H1 (cell line): ENCODE measurements around the gene PYGL. TPM values are rescaled to one million over a fixed set of nuclear protein-coding genes. Genes with fewer than 3 reads are reported as not detected.

Experiments used
- CTCF ChIA-PET: fragments of 300-600 bp; sonication (Branson Sonifier 250); formaldehyde crosslinking; loops from one replicate; lab custom pipeline; 2021; ENCODE audit not compliant: partially characterized antibody; lab: Charles Lee
- POLR2A ChIA-PET: fragments of 300-600 bp; sonication (Branson Sonifier 250); formaldehyde crosslinking; loops from one replicate; lab custom pipeline; 2021; ENCODE audit warnings: inconsistent platforms; ENCODE audit not compliant: partially characterized antibody; lab: Charles Lee
- DNase-seq, 2 experiments: peaks; one replicate each; pipeline versions ENCODE4 v3.0.0 to v3.0.0-alpha.2; 2010 to 2022; ENCODE audit warnings: low spot score in 2 of 2, low read depth in 1 of 2, mixed read lengths in 1 of 2
- FAIRE-seq: peaks from 2 replicates; lab custom pipeline; 2011; peaks lifted over from hg19 to GRCh38; lab: Jason Lieb, UNC
- H2AFZ ChIP-seq: 2 replicates; pipeline ENCODE4 v1.8.1; 2012; ENCODE audit warnings: low read length, inconsistent platforms
- H2AK5ac ChIP-seq: 2 replicates; pipeline ENCODE4 v1.6.1; 2013; ENCODE audit warnings: low read depth, low read length
- H2BK120ac ChIP-seq: replicated peaks from 2 replicates; pipeline ENCODE3; 2013; ENCODE audit warnings: low read depth, low read length, inconsistent platforms
- H2BK12ac ChIP-seq: 2 replicates; pipeline ENCODE4 v1.6.1; 2013; ENCODE audit warnings: low read depth, low read length
- H2BK15ac ChIP-seq: 2 replicates; pipeline ENCODE4 v1.6.1; 2013; ENCODE audit warnings: low read length
- H2BK20ac ChIP-seq: 2 replicates; pipeline ENCODE4 v1.6.1; 2013; ENCODE audit warnings: low read length
- H2BK5ac ChIP-seq: 2 replicates; pipeline ENCODE4 v1.6.1; 2013; ENCODE audit warnings: low read depth, low read length
- H3K14ac ChIP-seq: 2 replicates; pipeline ENCODE4 v1.6.1; 2013; ENCODE audit warnings: inconsistent platforms; ENCODE audit not compliant: insufficient read length
- H3K18ac ChIP-seq: 2 replicates; pipeline ENCODE4 v1.6.1; 2013; ENCODE audit warnings: low read length; ENCODE audit errors: extremely low read depth
- H3K23ac ChIP-seq: 2 replicates; pipeline ENCODE4 v1.6.1; 2013; ENCODE audit warnings: inconsistent platforms; ENCODE audit not compliant: insufficient read length
- H3K23me2 ChIP-seq: 2 replicates; pipeline ENCODE4 v1.6.1; 2013; ENCODE audit warnings: low read depth, low read length
- H3K27ac ChIP-seq: 2 replicates; pipeline ENCODE4 v1.6.1; 2011; ENCODE audit warnings: low read depth, low read length, inconsistent platforms
- H3K27me3 ChIP-seq, 4 experiments: replicated peaks in 1 of 4; 1 replicate in 1 of 4; 2 replicates in 3 of 4; pipeline versions ENCODE4 v1.6.1 to v1.8.1; 2011 to 2013; ENCODE audit warnings: low read length in 3 of 4, mild to moderate bottlenecking in 3 of 4, inconsistent platforms in 2 of 4, mixed read lengths in 2 of 4, moderate library complexity in 1 of 4; ENCODE audit not compliant: control insufficient read depth in 3 of 4, insufficient read depth in 3 of 4; ENCODE audit errors: extremely low read depth in 1 of 4
- H3K36me3 ChIP-seq, 4 experiments: 2 replicates each; pipeline versions ENCODE4 v1.6.1 to v1.8.1; 2011 to 2013; ENCODE audit warnings: mild to moderate bottlenecking in 4 of 4, low read length in 3 of 4, moderate library complexity in 2 of 4, control low read depth in 1 of 4, inconsistent platforms in 1 of 4; ENCODE audit not compliant: insufficient read depth in 4 of 4, control insufficient read depth in 2 of 4
- H3K4ac ChIP-seq: replicated peaks from 2 replicates; pipeline ENCODE3; 2013; ENCODE audit warnings: low read length, low read depth, mixed read lengths, inconsistent platforms; ENCODE audit not compliant: insufficient read length
- H3K4me1 ChIP-seq, 4 experiments: replicated peaks in 1 of 4; 1 replicate in 1 of 4; 2 replicates in 3 of 4; pipeline versions ENCODE4 v1.6.1 to v1.8.1; 2011 to 2013; ENCODE audit warnings: low read length in 3 of 4, inconsistent platforms in 2 of 4, mixed read lengths in 1 of 4; ENCODE audit not compliant: insufficient read depth in 4 of 4, control insufficient read depth in 3 of 4
- H3K4me2 ChIP-seq, 2 experiments: 2 replicates each; pipeline versions ENCODE4 v1.6.1 to v1.8.1; 2011 to 2013; ENCODE audit warnings: low read depth in 2 of 2, low read length in 2 of 2, control low read depth in 1 of 2, inconsistent platforms in 1 of 2, mild to moderate bottlenecking in 1 of 2; ENCODE audit not compliant: insufficient read depth in 1 of 2
- H3K4me3 ChIP-seq, 4 experiments: fragments of 200-600, 300-600 bp in 1 of 4; sonication (generic), shearing (Covaris generic), sonication (Bioruptor Twin) in 1 of 4; 2 replicates each; pipeline versions ENCODE4 v1.5.1 to v1.8.1; 2011 to 2016; ENCODE audit warnings: low read length in 4 of 4, low read depth in 3 of 4, control low read depth in 2 of 4, inconsistent platforms in 2 of 4, mild to moderate bottlenecking in 2 of 4, mixed read lengths in 1 of 4, moderate library complexity in 1 of 4; ENCODE audit not compliant: insufficient read depth in 2 of 4; ENCODE audit errors: extremely low read depth in 1 of 4
- H3K56ac ChIP-seq: replicated peaks from 2 replicates; pipeline ENCODE3; 2013; ENCODE audit warnings: low read depth, mild to moderate bottlenecking, mixed read lengths, low read length, inconsistent platforms; ENCODE audit not compliant: insufficient read length
- H3K79me1 ChIP-seq: 2 replicates; pipeline ENCODE4 v1.6.1; 2013; ENCODE audit warnings: low read depth, low read length, control low read depth
- H3K79me2 ChIP-seq, 2 experiments: 2 replicates each; pipeline versions ENCODE4 v1.6.1 to v1.8.1; 2012 to 2013; ENCODE audit warnings: low read length in 2 of 2, mild to moderate bottlenecking in 2 of 2, inconsistent platforms in 1 of 2; ENCODE audit not compliant: insufficient read depth in 2 of 2, control insufficient read depth in 1 of 2
- H3K9ac ChIP-seq, 4 experiments: replicated peaks in 1 of 4; 1 replicate in 1 of 4; 2 replicates in 3 of 4; pipeline versions ENCODE4 v1.6.1 to v1.8.1; 2011 to 2013; ENCODE audit warnings: low read depth in 3 of 4, low read length in 3 of 4, control low read depth in 2 of 4, mild to moderate bottlenecking in 2 of 4, moderate library complexity in 2 of 4, inconsistent platforms in 1 of 4; ENCODE audit errors: extremely low read depth in 1 of 4
- H3K9me3 ChIP-seq, 2 experiments: 2 replicates each; pipeline versions ENCODE4 v1.6.1 to v1.8.1; 2012 to 2013; ENCODE audit warnings: mild to moderate bottlenecking in 2 of 2, moderate library complexity in 2 of 2, control low read depth in 1 of 2, inconsistent platforms in 1 of 2, low read depth in 1 of 2, low read length in 1 of 2, mixed read lengths in 1 of 2; ENCODE audit not compliant: insufficient read depth in 2 of 2
- H4K20me1 ChIP-seq, 2 experiments: replicated peaks in 1 of 2; 2 replicates each; pipeline versions ENCODE3 to v1.8.1; 2011 to 2013; ENCODE audit warnings: inconsistent platforms in 2 of 2, low read length in 2 of 2, mild to moderate bottlenecking in 1 of 2; ENCODE audit not compliant: insufficient read depth in 2 of 2, control insufficient read depth in 1 of 2
- H4K5ac ChIP-seq: 2 replicates; pipeline ENCODE4 v1.6.1; 2013; ENCODE audit warnings: low read length, low read depth, mixed read lengths, inconsistent platforms; ENCODE audit not compliant: insufficient read length
- H4K8ac ChIP-seq: 2 replicates; pipeline ENCODE4 v1.8.0; 2013; ENCODE audit warnings: mild to moderate bottlenecking, moderate library complexity, low read length, inconsistent platforms; ENCODE audit not compliant: insufficient read depth; ENCODE audit errors: extremely low read depth
- H4K91ac ChIP-seq: replicated peaks from 2 replicates; pipeline ENCODE3; 2013; ENCODE audit warnings: low read length, mixed read lengths, inconsistent platforms; ENCODE audit not compliant: insufficient read length
- CBX5 ChIP-seq: fragments of 300-800, 300-1000 bp; sonication (generic); IDR thresholded peaks from 2 replicates; pipeline ENCODE4 v1.7.1; 2016; ENCODE audit warnings: antibody characterized with exemption, low read length, low read depth
- CREB1 ChIP-seq: IDR thresholded peaks from 2 replicates; pipeline ENCODE4 v1.6.1; 2012; ENCODE audit warnings: inconsistent platforms
- EP300 ChIP-seq, 2 experiments: IDR thresholded peaks; 1 replicate in 1 of 2; 2 replicates in 1 of 2; pipeline ENCODE4 v1.6.1; 2011 to 2012; ENCODE audit warnings: low read depth in 2 of 2, low read length in 2 of 2, mild to moderate bottlenecking in 2 of 2, borderline replicate concordance in 1 of 2, inconsistent platforms in 1 of 2, moderate library complexity in 1 of 2
- FOSL1 ChIP-seq: IDR thresholded peaks from 2 replicates; pipeline ENCODE4 v1.6.1; 2011; ENCODE audit warnings: mild to moderate bottlenecking, low read depth, low read length, moderate library complexity; ENCODE audit not compliant: insufficient read depth
- HDAC2 ChIP-seq, 2 experiments: fragments of 300-600 bp in 1 of 2; sonication (generic) in 1 of 2; IDR thresholded peaks; 2 replicates each; pipeline ENCODE4 v1.6.1; 2011 to 2012; ENCODE audit warnings: low read depth in 2 of 2, low read length in 2 of 2, mild to moderate bottlenecking in 2 of 2, moderate library complexity in 2 of 2, borderline replicate concordance in 1 of 2, inconsistent platforms in 1 of 2
- KDM1A ChIP-seq: fragments of 200-600, 300-600 bp; sonication (generic); IDR thresholded peaks from 2 replicates; pipeline ENCODE4 v1.7.1; 2016; ENCODE audit warnings: mild to moderate bottlenecking, low read length, borderline replicate concordance
- MAX ChIP-seq: IDR thresholded peaks from 2 replicates; pipeline ENCODE4 v1.6.1; 2012; ENCODE audit warnings: inconsistent platforms
- POLR2AphosphoS5 ChIP-seq: IDR thresholded peaks from 2 replicates; pipeline ENCODE4 v1.6.1; 2011; ENCODE audit warnings: low read depth, low read length
- POU5F1 ChIP-seq: IDR thresholded peaks from 2 replicates; pipeline ENCODE4 v1.6.1; 2011; ENCODE audit warnings: low read depth, mild to moderate bottlenecking, low read length, moderate library complexity
- SAP30 ChIP-seq: fragments of 300-600 bp; sonication (generic); IDR thresholded peaks from 2 replicates; pipeline ENCODE4 v1.7.1; 2012; ENCODE audit warnings: low read length, moderate library complexity, mild to moderate bottlenecking, inconsistent platforms; ENCODE audit not compliant: insufficient read depth, insufficient replicate concordance
- SIX5 ChIP-seq: IDR thresholded peaks from 2 replicates; pipeline ENCODE4 v1.6.1; 2011; ENCODE audit warnings: mild to moderate bottlenecking, low read depth, low read length
- TAF1 ChIP-seq: IDR thresholded peaks from 2 replicates; pipeline ENCODE4 v1.6.1; 2011; ENCODE audit warnings: mild to moderate bottlenecking, low read depth, low read length
- ZNF274 ChIP-seq: IDR thresholded peaks from 2 replicates; pipeline ENCODE4 v1.7.0; 2012; ENCODE audit warnings: low read length, borderline replicate concordance; ENCODE audit errors: extremely low read depth
- WGBS, 2 experiments: shearing (Covaris generic) in 1 of 2; methylation state at CpG; one replicate each; pipeline versions ENCODE4 v1.1.6 to v1.1.7; 2013 to 2015; ENCODE audit warnings: low lambda C conversion rate in 2 of 2, mixed read lengths in 2 of 2, inconsistent platforms in 1 of 2, low coverage in 1 of 2, missing lambda C conversion rate in 1 of 2; ENCODE audit not compliant: insufficient replicate concordance in 2 of 2, insufficient coverage in 1 of 2, insufficient read length in 1 of 2; ENCODE audit errors: extremely low coverage in 1 of 2, missing lambda C conversion rate in 1 of 2; 5-methylcytosine and 5-hydroxymethylcytosine counted together
- polyA plus RNA-seq, 7 experiments: library from polyadenylated mRNA; depleted of rRNA in 3 of 7; stranded (reverse) in 5 of 7; unstranded in 2 of 7; fragments of >200 nt in 5 of 7; fragments of 200-250 nt in 2 of 7; gene quantifications; 1 replicate in 5 of 7; 2 replicates in 1 of 7; 4 replicates in 1 of 7; pipeline versions ENCODE4 v1.2.1 to v1.2.3, GENCODE V29; 2011 to 2013; ENCODE audit warnings: missing spikeins in 2 of 7, mixed read lengths in 2 of 7
- total RNA-seq: library from RNA; stranded (reverse); fragmentation: NEBNext Ultra II Directional; extraction: Animal tissue kit (Norgen Biotek cat#: 25700); gene quantifications from 2 replicates; pipeline ENCODE4 v1.2.1, GENCODE V29; 2021

Gene PYGL
- total and polyA plus RNA-seq, 2 of the 8 experiments (the other 6 are each of a cell fraction or from before 2014, with no cell fraction given) = 26.1 to 50.5 TPM

- Histone ChIP-seq H2BK120ac (no peak overlapping the region), H3K23ac (no peak overlapping the region), H3K56ac (no peak overlapping the region), H3K27ac (no peak overlapping the region), H2AK5ac (no peak overlapping the region), H3K4me2 (peak overlapping the region in 1 of 2 experiments; percentile 14; a peak in 2 of 4 replicates), H2AFZ (no peak overlapping the region), H3K18ac (no peak overlapping the region), H3K27me3 (peaks cover 3 to 24% (median 15%) of the 10 kb centered on the region in 4 experiments; a peak in 6 of 7 replicates), H3K9me3 (no peaks in the 10 kb centered on the region), H2BK15ac (no peak overlapping the region), H3K14ac (no peak overlapping the region), H3K79me2 (no peaks in the 10 kb centered on the region), H2BK5ac (no peak overlapping the region), H4K8ac (no peak overlapping the region), H3K4ac (no peak overlapping the region), H3K4me1 (peaks cover 0 to 3% (median 1%) of the 10 kb centered on the region in 4 experiments; a peak in 1 of 7 replicates), H4K5ac (no peak overlapping the region), H4K20me1 (no peaks in the 10 kb centered on the region), H3K23me2 (peaks cover 2% of the 10 kb centered on the region; the same call in 1 of the 2 replicates), H2BK12ac (no peak overlapping the region), H3K79me1 (no peaks in the 10 kb centered on the region), H3K36me3 (no peaks in the 10 kb centered on the region), H3K9ac (no peak overlapping the region), H4K91ac (no peak overlapping the region), H2BK20ac (no peak overlapping the region), H3K4me3 (peak overlapping the region in 1 of 4 experiments; percentile 59; a peak in 2 of 8 replicates)
- no peak for FAIRE-seq
- peak in 1 of 2 experiments; percentile 46 for DNase-seq
- POLR2A ChIA-PET = interaction anchor here (0.8 to 1.5 kb wide), 4 partner anchors 11 to 43 kb away, joined by 3 read pairs; no protein-coding TSS in a partner anchor
- CTCF ChIA-PET = interaction anchor here (0.9 to 3.7 kb wide), 4 partner anchors 10 to 151 kb away, joined by 3 to 15 read pairs (median 4); no protein-coding TSS in a partner anchor
- WGBS, 2 experiments = 74% methylated on average over 5 of the region's 5 CpGs; no CpG with 5 or more reads in 1 of the 2 experiments
- TF ChIP-seq SIX5 (no peak), EP300 (IDR thresholded peaks at IDR 0.05; ENCODE audit: borderline replicate concordance in 1 of 2, low read depth in 2 of 2, low read length in 2 of 2) (no peak), POU5F1 (no peak), KDM1A (no peak), CBX5 (no peak), ZNF274 (no peak), FOSL1 (no peak), CREB1 (no peak), MAX (no peak), HDAC2 (IDR thresholded peaks at IDR 0.05; ENCODE audit: borderline replicate concordance in 1 of 2, low read depth in 2 of 2, low read length in 2 of 2) (no peak), POLR2AphosphoS5 (no peak), TAF1 (no peak), SAP30 (no peak)
Observed at GRCh38 chr14:50871228-50871627, 73.1 kb downstream of the PYGL start.
